A204.1 (cell line): ENCODE measurements around the gene CCDC122.

ENCODE experiments used
- FAIRE-seq: peaks from 2 replicates; lab custom pipeline; 2012; peaks lifted over from hg19 to GRCh38; lab: Jason Lieb, UNC

Gene CCDC122

GRCh38 chr13:43878892-43879754 lies at the start of gene CCDC122:
Gene CCDC122, minus strand, starts transcription at chr13:43879740. Its CDS starts 10,364 bp downstream, at chr13:43869376.
- no peak for FAIRE-seq

- no peak for FAIRE-seq
These were observed 45.2 kb upstream of the CCDC122 start for GRCh38 chr13:43924549-43925245.

- no peak for FAIRE-seq
These were observed 41.6 kb upstream of the CCDC122 start for GRCh38 chr13:43920965-43921674.

- no peak for FAIRE-seq
These were observed 39.1 kb upstream of the CCDC122 start for GRCh38 chr13:43918636-43919035.

- no peak for FAIRE-seq
These were observed 37.3 kb upstream of the CCDC122 start for GRCh38 chr13:43916828-43917227.

- FAIRE-seq = no peak
These were observed 35.9 kb upstream of the CCDC122 start for GRCh38 chr13:43915451-43915850.

- no peak for FAIRE-seq
These were observed 32.3 kb upstream of the CCDC122 start for GRCh38 chr13:43911871-43912270.

- FAIRE-seq = no peak
These were observed 31.7 kb upstream of the CCDC122 start for GRCh38 chr13:43911278-43911677.

- FAIRE-seq = no peak
These were observed 31.3 kb upstream of the CCDC122 start for GRCh38 chr13:43910856-43911255.

- FAIRE-seq = peak; percentile 97
These were observed 28.9 kb upstream of the CCDC122 start for GRCh38 chr13:43908156-43909126.

- peak; percentile 96 for FAIRE-seq
These were observed 26.0 kb upstream of the CCDC122 start for GRCh38 chr13:43905435-43906031.

GRCh38 chr13:43895940-43896339 lies 16.4 kb upstream of the CCDC122 start:
- FAIRE-seq = no peak

GRCh38 chr13:43894438-43894837 lies 14.9 kb upstream of the CCDC122 start:
- no peak for FAIRE-seq

- no peak for FAIRE-seq
These were observed 4.7 kb upstream of the CCDC122 start for GRCh38 chr13:43884222-43884621.

GRCh38 chr13:43883631-43884030 lies 4.1 kb upstream of the CCDC122 start:
- FAIRE-seq = no peak

GRCh38 chr13:43881580-43881979 lies 2.0 kb upstream of the CCDC122 start:
- FAIRE-seq = no peak

GRCh38 chr13:43880926-43881325 lies 1.4 kb upstream of the CCDC122 start:
- FAIRE-seq = no peak

- FAIRE-seq = no peak
These were observed 795 bp upstream of the CCDC122 start for GRCh38 chr13:43880214-43880855.

GRCh38 chr13:43879755-43880181 lies 228 bp upstream of the CCDC122 start, which contains the start of gene LACC1:
Gene LACC1, plus strand, starts transcription at chr13:43879904. Its CDS starts 1,082 bp downstream, at chr13:43880986.
- no peak for FAIRE-seq

GRCh38 chr13:43877766-43878165 lies 1.8 kb downstream of the CCDC122 start:
- no peak for FAIRE-seq

- no peak for FAIRE-seq
These were observed 2.2 kb downstream of the CCDC122 start for GRCh38 chr13:43877326-43877725.
